Measurements from ENCODE around the gene MNT. TPM values are rescaled to one million over a fixed set of nuclear protein-coding genes. Genes with fewer than 3 reads are reported as not detected.

The MNT gene
- total and polyA plus RNA-seq, 4 donors = 1.7 to 5.0 (median 2.6) TPM

DNA sequence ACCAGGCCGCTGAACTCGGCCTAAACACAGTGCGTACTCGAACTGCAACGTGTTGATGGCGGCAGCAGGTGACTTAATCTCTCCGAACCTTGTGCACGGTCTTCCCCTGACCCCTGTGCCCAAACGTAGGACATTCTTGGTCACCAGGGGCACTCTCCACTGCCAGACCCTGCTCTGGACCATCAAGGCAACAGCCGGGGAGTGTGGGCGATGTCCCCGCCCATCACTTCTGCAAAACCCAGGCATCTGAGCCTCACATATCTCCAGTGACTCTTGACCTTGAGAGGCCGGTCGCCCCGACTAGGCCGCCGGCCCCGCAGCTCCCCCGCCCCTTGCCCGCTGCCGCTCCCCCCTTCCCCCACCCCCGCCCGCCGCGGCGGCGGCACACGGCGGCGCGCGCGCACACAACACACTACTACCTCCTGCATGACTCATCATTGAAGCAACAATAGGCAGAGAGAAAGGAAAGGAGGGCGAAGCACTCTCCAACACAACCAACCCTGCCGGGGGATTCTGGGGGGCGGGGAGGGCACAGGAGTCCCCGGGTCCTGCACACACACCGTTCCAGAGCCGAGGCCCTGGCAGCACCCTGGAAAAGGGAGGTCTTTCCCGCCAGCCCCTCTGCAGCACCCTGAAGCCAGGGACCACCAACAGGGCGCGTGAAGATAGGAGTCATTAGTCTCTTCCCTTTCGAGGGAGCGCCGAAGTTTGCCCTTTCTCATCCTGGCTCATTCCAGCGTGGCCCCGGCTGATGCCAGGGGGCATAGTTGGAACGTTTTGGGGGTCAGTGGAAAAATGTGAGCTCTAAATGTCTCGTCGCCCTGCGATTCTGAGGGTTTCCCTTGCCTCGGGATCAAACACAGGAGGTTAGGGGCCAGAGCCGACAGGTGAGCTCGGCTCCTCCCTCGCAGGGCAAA is 1.9 kb downstream of the MNT start:
- peaks cover 19 to 53% (median 37%) of the 10 kb centered on the region in 4 donors for H3K4me1 ChIP-seq (ENCODE audit: control insufficient read depth in 4 of 4, insufficient read depth in 4 of 4, low read length in 3 of 4)
- H3K27ac ChIP-seq (ENCODE audit: low read depth in 1 of 2, low read length in 2 of 2) = peak overlapping the region; percentile 100
- H3K4me3 ChIP-seq (ENCODE audit: low read depth in 1 of 3, low read length in 3 of 3) = peak overlapping the region; percentile 62 to 90 (median 62)
- peak overlapping the region; percentile 84 to 96 for H3K9ac ChIP-seq (ENCODE audit: low read depth in 1 of 2, low read length in 2 of 2)
- no peaks in the 10 kb centered on the region for H3K36me3 ChIP-seq (ENCODE audit: control insufficient read depth in 4 of 4, insufficient read depth in 3 of 4, low read depth in 1 of 4, low read length in 3 of 4)
- no peak for DNase-seq (ENCODE audit: low spot score)
- no peaks in the 10 kb centered on the region for H3K9me3 ChIP-seq (ENCODE audit: control insufficient read depth in 4 of 4, low read length in 3 of 4)
- H3K27me3 ChIP-seq (ENCODE audit: control insufficient read depth in 4 of 4, insufficient read depth in 4 of 4, low read length in 3 of 4) = no peaks in the 10 kb centered on the region
- TF ChIP-seq YY1 (IDR thresholded peaks at IDR 0.05) (no peak), HNF4A (conservative IDR thresholded peaks at IDR 0.05) (peak in 1 of 2 donors; percentile 33), CTCF (IDR thresholded peaks at IDR 0.05; ENCODE audit: low read depth, low read length, missing input control) (no peak), RXRA (IDR thresholded peaks at IDR 0.05) (peak; percentile 13 to 30), JUND (IDR thresholded peaks at IDR 0.05) (peak in 1 of 2 donors; percentile 57)
- TF ChIP-seq, protein P1, sequence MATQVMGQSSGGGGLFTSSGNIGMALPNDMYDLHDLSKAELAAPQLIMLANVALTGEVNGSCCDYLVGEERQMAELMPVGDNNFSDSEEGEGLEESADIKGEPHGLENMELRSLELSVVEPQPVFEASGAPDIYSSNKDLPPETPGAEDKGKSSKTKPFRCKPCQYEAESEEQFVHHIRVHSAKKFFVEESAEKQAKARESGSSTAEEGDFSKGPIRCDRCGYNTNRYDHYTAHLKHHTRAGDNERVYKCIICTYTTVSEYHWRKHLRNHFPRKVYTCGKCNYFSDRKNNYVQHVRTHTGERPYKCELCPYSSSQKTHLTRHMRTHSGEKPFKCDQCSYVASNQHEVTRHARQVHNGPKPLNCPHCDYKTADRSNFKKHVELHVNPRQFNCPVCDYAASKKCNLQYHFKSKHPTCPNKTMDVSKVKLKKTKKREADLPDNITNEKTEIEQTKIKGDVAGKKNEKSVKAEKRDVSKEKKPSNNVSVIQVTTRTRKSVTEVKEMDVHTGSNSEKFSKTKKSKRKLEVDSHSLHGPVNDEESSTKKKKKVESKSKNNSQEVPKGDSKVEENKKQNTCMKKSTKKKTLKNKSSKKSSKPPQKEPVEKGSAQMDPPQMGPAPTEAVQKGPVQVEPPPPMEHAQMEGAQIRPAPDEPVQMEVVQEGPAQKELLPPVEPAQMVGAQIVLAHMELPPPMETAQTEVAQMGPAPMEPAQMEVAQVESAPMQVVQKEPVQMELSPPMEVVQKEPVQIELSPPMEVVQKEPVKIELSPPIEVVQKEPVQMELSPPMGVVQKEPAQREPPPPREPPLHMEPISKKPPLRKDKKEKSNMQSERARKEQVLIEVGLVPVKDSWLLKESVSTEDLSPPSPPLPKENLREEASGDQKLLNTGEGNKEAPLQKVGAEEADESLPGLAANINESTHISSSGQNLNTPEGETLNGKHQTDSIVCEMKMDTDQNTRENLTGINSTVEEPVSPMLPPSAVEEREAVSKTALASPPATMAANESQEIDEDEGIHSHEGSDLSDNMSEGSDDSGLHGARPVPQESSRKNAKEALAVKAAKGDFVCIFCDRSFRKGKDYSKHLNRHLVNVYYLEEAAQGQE (IDR thresholded peaks at IDR 0.05) = peak; percentile 34
- TF ChIP-seq, protein P2, sequence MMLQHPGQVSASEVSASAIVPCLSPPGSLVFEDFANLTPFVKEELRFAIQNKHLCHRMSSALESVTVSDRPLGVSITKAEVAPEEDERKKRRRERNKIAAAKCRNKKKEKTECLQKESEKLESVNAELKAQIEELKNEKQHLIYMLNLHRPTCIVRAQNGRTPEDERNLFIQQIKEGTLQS (IDR thresholded peaks at IDR 0.05) = no peak
- 9% methylated on average over 55 of the region's 55 CpGs for WGBS

DNA sequence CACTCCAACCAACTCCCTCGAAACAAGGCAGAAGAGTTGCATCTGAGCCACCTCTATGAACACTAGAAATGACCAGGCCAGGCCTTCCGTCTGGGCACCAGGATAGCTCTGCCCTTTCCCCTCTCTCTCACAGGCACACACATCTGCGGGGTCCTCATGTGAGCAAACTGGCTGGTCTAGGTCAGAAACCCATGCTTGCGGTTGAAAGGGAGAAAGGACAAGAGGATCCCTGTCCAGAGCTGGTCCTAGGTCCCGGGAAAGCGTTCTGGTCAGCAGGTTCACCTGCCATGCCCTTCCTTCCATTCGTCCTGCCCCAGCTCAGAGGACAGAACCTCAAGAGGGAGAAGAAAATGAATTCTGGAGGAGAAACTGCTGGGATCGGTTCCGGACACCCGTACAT is 2.7 kb downstream of the MNT start:
- Histone ChIP-seq H3K9ac (ENCODE audit: low read depth in 1 of 2, low read length in 2 of 2) (no peak overlapping the region), H3K36me3 (ENCODE audit: control insufficient read depth in 4 of 4, insufficient read depth in 3 of 4, low read depth in 1 of 4, low read length in 3 of 4) (no peaks in the 10 kb centered on the region), H3K4me1 (ENCODE audit: control insufficient read depth in 4 of 4, insufficient read depth in 4 of 4, low read length in 3 of 4) (peaks cover 16 to 49% (median 32%) of the 10 kb centered on the region in 4 donors), H3K9me3 (ENCODE audit: control insufficient read depth in 4 of 4, low read length in 3 of 4) (no peaks in the 10 kb centered on the region), H3K27me3 (ENCODE audit: control insufficient read depth in 4 of 4, insufficient read depth in 4 of 4, low read length in 3 of 4) (no peaks in the 10 kb centered on the region), H3K27ac (ENCODE audit: low read depth in 1 of 2, low read length in 2 of 2) (peak overlapping the region; percentile 100), H3K4me3 (ENCODE audit: low read depth in 1 of 3, low read length in 3 of 3) (peak overlapping the region in 1 of 3 donors; percentile 90)
- 78% methylated on average over 10 of the region's 10 CpGs for WGBS
- DNase-seq (ENCODE audit: low spot score) = no peak
- TF ChIP-seq, protein P2 (IDR thresholded peaks at IDR 0.05) = no peak
- no peak for TF ChIP-seq RAD21 (IDR thresholded peaks at IDR 0.05)
- no peak for TF ChIP-seq YY1 (IDR thresholded peaks at IDR 0.05)
- no peak for TF ChIP-seq GABPA (IDR thresholded peaks at IDR 0.05 in 1 of 2, conservative IDR thresholded peaks at IDR 0.05 in 1 of 2)
- TF ChIP-seq NR2F2 (IDR thresholded peaks at IDR 0.05) = no peak
- TF ChIP-seq CTCF (IDR thresholded peaks at IDR 0.05; ENCODE audit: low read depth, low read length, missing input control) = no peak
- no peak for TF ChIP-seq ZBTB33 (IDR thresholded peaks at IDR 0.05)
- TF ChIP-seq, protein P1 (IDR thresholded peaks at IDR 0.05) = no peak
- TF ChIP-seq RXRA (IDR thresholded peaks at IDR 0.05) = no peak
- TF ChIP-seq FOXA2 (IDR thresholded peaks at IDR 0.05) = no peak
- no peak for TF ChIP-seq JUND (IDR thresholded peaks at IDR 0.05)
- TF ChIP-seq EGR1 (IDR thresholded peaks at IDR 0.05; ENCODE audit: low read depth in 2 of 2) = no peak
- TF ChIP-seq FOXA1 (IDR thresholded peaks at IDR 0.05) = no peak
- no peak for TF ChIP-seq TAF1 (conservative IDR thresholded peaks at IDR 0.05)
- TF ChIP-seq HNF4A (conservative IDR thresholded peaks at IDR 0.05) = no peak

Data from liver (tissue), 9 donors.